Activated T-helper 2 cell treated with anti-CD3 and anti-CD28 coated beads, Interferon-gamma antibody, Interleukin-2, Interleukin-4, amounts not matched to agents 10 μg/mL and 5 μg/mL and 100 μg/mL, durations not matched to agents 14 hours and 24 hours and 36 hours (primary cell): ENCODE data around the gene EFHD2. TPM values are rescaled to one million over a fixed set of nuclear protein-coding genes. Genes with fewer than 3 reads are reported as not detected.
"Not testable (repeated sequence)": the region's sequence is repeated elsewhere in the genome, so short reads cannot be mapped to it uniquely, and the experiment has no call there.

Experiments
- DNase-seq: peaks from one replicate; pipeline ENCODE4 v3.0.0; 2021; ENCODE audit warnings: low spot score
- H3K27ac Mint-ChIP-seq: one replicate; pipeline ENCODE4 v1.8.0; 2021; ENCODE audit warnings: mixed read lengths
- H3K27me3 Mint-ChIP-seq: one replicate; pipeline ENCODE4 v1.8.0; 2021; ENCODE audit warnings: low read depth, mixed read lengths
- H3K36me3 Mint-ChIP-seq: one replicate; pipeline ENCODE4 v1.8.0; 2021; ENCODE audit warnings: low read depth, mixed read lengths
- H3K4me1 Mint-ChIP-seq: one replicate; pipeline ENCODE4 v1.8.0; 2021; ENCODE audit warnings: low read depth, mixed read lengths
- H3K4me3 Mint-ChIP-seq: one replicate; pipeline ENCODE4 v1.8.0; 2021; ENCODE audit warnings: low read depth, mild to moderate bottlenecking, moderate library complexity, mixed read lengths
- H3K9me3 Mint-ChIP-seq: one replicate; pipeline ENCODE4 v1.8.0; 2021; ENCODE audit warnings: mixed read lengths
- intact Hi-C: fragments of 100-400 bp; cut with micrococcal nuclease; formaldehyde crosslinking; loops from one replicate; pipeline ENCODE4 v1.15.1; 2023
- total RNA-seq: library from RNA; stranded (reverse); gene quantifications from 2 replicates; pipeline ENCODE4 v1.2.3, GENCODE V29; 2022

EFHD2 gene
- total RNA-seq, 1 donor from 2014 or later, result 85.2 TPM

DNA sequence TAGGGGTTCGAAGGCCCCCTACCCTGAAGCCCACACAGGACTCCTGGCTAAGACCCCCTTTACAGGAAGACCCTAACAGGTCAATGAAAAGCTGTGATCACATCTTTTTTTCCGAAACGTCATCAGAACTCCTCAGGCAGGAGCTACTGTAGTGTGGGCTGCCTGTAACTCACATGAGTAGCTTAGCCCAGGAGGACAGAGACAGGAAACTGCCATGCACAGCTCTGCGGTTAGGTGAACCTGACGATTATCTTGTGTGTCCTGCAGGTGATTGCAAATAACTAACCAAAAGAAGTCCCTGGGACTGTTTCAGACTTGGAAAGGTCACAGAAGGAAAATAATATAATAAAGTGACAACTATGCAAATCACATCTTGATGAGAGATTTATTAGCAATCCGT, 62.0 kb downstream of the EFHD2 start:
- DNase-seq, H3K27me3 Mint-ChIP-seq, H3K36me3 Mint-ChIP-seq, H3K9me3 Mint-ChIP-seq, H3K4me3 Mint-ChIP-seq, H3K27ac Mint-ChIP-seq, H3K4me1 Mint-ChIP-seq, intact Hi-C loops: not testable (repeated sequence)

DNA sequence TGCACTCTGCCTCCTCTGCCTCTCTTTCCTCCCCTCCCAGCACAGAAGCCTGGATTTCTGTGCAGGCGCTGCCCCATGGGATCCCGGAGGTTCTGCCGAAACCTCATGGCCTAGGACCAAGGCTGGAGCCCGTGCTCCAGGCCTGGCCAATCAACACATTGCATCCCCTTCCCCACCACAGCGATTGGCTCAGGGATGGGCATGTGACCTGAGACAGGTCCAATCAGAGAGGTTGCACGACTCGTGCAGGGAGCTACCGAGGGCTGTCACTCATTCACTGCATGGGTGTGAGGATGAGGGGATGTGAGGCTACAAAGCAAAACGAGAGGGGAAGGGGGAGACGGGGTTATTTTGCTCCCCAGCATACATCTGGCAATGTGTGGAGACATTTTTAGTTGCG, 62.9 kb downstream of the EFHD2 start:
- no peak overlapping the region for H3K27ac Mint-ChIP-seq
- DNase-seq, result no peak
- intact Hi-C loops, result no loop called here
- H3K36me3 Mint-ChIP-seq, result no peaks in the 10 kb centered on the region
- no peaks in the 10 kb centered on the region for H3K9me3 Mint-ChIP-seq
- no peaks in the 10 kb centered on the region for H3K27me3 Mint-ChIP-seq
- no peak overlapping the region for H3K4me3 Mint-ChIP-seq
- H3K4me1 Mint-ChIP-seq, result no peaks in the 10 kb centered on the region

- Mint-ChIP-seq H3K4me3 (no peak within 1 kb of the TSS), H3K4me1 (no peaks in the 10 kb centered on the region), H3K27me3 (no peaks in the 10 kb centered on the region), H3K27ac (no peak within 1 kb of the TSS), H3K36me3 (no peaks in the 10 kb centered on the region), H3K9me3 (no peaks in the 10 kb centered on the region)
- intact Hi-C loops, result no loop called here
- DNase-seq, result no peak
Measured at GRCh38 chr1:15475752-15476314, 66.1 kb downstream of the EFHD2 start, which contains the start of gene CELA2B. CELA2B (plus strand) TSS chr1:15476104; CDS start chr1:15476126, 22 bp downstream.

DNA sequence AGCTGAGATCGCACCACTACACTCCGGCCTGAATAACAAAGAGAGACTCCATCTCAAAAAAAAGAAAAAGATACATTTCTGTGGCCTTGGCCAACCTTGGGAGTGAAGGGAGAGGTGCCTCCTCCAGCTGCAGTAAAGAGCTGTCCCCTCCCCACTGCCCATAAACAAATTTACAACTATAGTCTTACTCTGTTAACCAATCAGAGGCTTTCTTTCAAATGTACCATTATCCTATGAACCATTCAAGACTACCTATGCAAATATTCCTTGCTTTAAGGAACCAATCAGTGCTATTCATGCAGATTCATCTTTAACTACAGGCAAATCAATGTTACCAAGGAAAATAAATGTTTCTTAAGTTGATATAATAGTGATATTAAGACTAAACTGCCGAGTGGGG, 67.2 kb downstream of the EFHD2 start:
- H3K36me3 Mint-ChIP-seq, result no peaks in the 10 kb centered on the region

DNA sequence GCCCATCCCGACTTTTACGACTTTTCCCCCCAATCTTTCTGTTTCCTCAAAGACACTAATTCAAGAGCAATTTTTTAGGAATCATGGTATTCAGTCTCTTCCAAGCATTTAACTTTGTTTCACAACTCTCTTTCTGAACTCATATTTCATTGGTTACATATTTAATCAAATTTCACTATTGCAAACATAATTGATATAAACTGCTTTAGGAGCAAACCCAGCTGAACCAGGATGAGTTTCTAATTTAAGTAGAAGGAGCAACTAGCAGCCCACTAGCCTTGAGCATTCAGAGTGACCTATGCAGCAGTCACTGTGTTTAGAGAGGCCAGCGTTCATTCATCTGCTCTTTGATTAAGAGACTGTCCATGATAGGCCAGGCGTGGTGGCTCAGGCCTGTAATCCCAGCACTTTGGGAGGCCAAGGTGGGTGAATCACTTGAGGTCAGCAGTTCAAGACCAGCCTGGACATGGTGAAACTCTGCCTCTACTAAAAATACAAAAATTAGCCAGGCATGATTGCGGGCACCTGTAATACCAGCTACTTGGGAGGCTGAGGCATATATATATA, 68.0 kb downstream of the EFHD2 start:
- no peaks in the 10 kb centered on the region for H3K27me3 Mint-ChIP-seq
- intact Hi-C loops, result no loop called here
- no peak overlapping the region for H3K27ac Mint-ChIP-seq
- DNase-seq, result no peak
- H3K36me3 Mint-ChIP-seq, result no peaks in the 10 kb centered on the region
- no peaks in the 10 kb centered on the region for H3K9me3 Mint-ChIP-seq
- no peaks in the 10 kb centered on the region for H3K4me1 Mint-ChIP-seq
- H3K4me3 Mint-ChIP-seq, result no peak overlapping the region

More for the DNA sequence above, 67.2 kb downstream of the EFHD2 start:
- Mint-ChIP-seq H3K27ac (no peak overlapping the region), H3K4me3 (no peak overlapping the region), H3K4me1 (no peaks in the 10 kb centered on the region), H3K9me3 (no peaks in the 10 kb centered on the region), H3K27me3 (no peaks in the 10 kb centered on the region)
- DNase-seq, result no peak
- intact Hi-C loops, result no loop called here

Other genes with a start within 250 kb of the EFHD2 start
- gene FHAD1, start 162.7 kb upstream of the EFHD2 start, total RNA-seq, result not detected in 2 replicates
- 0.34 and 0.64 TPM in 2 replicates for gene CTRC, start 28.6 kb downstream of the EFHD2 start, total RNA-seq
- gene CELA2A, start 46.8 kb downstream of the EFHD2 start, total RNA-seq, result not detected in 2 replicates
- not detected in 2 replicates for gene CELA2B, start 66.2 kb downstream of the EFHD2 start, total RNA-seq
- 18.6 and 19.4 TPM in 2 replicates for gene CASP9, start 114.3 kb downstream of the EFHD2 start, total RNA-seq
- gene DNAJC16, start 117.0 kb downstream of the EFHD2 start, total RNA-seq, result 10.9 and 18.7 TPM in 2 replicates
- 30.1 and 32.5 TPM in 2 replicates for gene AGMAT, start 175.2 kb downstream of the EFHD2 start, total RNA-seq
- 46.4 and 47.7 TPM in 2 replicates for gene DDI2, start 207.6 kb downstream of the EFHD2 start, total RNA-seq